Astrocyte of the cerebellum (primary cell): Measurements from ENCODE around the gene GPR55.

Source experiments
- DNase-seq: peaks from one replicate; pipeline ENCODE4 v3.0.0-alpha.2; 2011; ENCODE audit warnings: low read depth
- H3K4me3 ChIP-seq: 2 replicates; pipeline ENCODE4 v1.5.1; 2011; ENCODE audit warnings: mild to moderate bottlenecking, low read depth, low read length, moderate library complexity
- in situ Hi-C: cut with HindIII; loops from 2 replicates; pipeline ENCODE4 v1.10.0; 2017; ENCODE audit warnings: low sequenced_read_pairs
- TF ChIP-seq, protein P1 (sequence below): IDR thresholded peaks from 2 replicates; pipeline ENCODE4 v1.5.1; 2012; ENCODE audit warnings: low read length, low read depth, moderate library complexity, mild to moderate bottlenecking; ENCODE audit errors: missing control alignments

The GPR55 gene

DNA sequence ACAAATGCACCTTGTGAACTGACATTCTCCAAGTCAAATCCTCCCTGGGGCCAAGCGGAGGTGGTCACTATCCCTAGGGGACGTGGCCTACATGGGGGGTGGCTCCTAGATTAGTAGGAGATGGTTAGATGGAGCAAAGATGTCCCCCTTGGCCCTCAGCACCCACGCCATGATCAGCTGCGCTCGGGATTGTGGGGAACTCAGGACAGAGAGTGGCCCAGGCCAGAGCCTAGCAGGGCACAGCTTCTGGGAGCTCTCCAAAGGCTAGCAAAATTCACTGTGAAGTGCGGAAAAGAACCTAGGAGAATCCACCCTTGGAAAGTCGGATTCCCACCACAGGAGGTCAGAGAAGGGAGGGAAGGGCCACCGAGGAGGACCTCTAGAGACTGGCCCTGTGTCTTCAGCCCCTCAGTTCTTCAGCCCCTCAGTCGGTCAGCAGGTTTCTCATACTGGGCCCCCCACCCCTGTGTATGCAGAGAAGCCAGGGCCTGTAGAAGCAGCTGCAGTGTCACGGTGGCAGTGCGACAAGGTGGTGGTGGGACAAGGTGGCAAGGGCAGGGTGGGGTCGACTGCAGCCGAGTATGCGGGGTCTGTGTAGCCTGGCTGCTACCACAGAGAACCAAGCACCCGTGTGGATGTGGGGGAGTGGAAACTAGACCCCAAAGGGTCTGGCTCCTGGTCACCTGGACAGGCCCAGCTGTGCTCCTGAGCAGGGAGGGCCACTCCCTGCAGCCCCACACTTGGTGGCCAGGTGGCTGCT, 18.4 kb downstream of the GPR55 start:
- DNase-seq: no peak
- in situ Hi-C loops: no loop called here
- TF ChIP-seq, protein P1, sequence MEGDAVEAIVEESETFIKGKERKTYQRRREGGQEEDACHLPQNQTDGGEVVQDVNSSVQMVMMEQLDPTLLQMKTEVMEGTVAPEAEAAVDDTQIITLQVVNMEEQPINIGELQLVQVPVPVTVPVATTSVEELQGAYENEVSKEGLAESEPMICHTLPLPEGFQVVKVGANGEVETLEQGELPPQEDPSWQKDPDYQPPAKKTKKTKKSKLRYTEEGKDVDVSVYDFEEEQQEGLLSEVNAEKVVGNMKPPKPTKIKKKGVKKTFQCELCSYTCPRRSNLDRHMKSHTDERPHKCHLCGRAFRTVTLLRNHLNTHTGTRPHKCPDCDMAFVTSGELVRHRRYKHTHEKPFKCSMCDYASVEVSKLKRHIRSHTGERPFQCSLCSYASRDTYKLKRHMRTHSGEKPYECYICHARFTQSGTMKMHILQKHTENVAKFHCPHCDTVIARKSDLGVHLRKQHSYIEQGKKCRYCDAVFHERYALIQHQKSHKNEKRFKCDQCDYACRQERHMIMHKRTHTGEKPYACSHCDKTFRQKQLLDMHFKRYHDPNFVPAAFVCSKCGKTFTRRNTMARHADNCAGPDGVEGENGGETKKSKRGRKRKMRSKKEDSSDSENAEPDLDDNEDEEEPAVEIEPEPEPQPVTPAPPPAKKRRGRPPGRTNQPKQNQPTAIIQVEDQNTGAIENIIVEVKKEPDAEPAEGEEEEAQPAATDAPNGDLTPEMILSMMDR: no peak
- no peak overlapping the region for H3K4me3 ChIP-seq

DNA sequence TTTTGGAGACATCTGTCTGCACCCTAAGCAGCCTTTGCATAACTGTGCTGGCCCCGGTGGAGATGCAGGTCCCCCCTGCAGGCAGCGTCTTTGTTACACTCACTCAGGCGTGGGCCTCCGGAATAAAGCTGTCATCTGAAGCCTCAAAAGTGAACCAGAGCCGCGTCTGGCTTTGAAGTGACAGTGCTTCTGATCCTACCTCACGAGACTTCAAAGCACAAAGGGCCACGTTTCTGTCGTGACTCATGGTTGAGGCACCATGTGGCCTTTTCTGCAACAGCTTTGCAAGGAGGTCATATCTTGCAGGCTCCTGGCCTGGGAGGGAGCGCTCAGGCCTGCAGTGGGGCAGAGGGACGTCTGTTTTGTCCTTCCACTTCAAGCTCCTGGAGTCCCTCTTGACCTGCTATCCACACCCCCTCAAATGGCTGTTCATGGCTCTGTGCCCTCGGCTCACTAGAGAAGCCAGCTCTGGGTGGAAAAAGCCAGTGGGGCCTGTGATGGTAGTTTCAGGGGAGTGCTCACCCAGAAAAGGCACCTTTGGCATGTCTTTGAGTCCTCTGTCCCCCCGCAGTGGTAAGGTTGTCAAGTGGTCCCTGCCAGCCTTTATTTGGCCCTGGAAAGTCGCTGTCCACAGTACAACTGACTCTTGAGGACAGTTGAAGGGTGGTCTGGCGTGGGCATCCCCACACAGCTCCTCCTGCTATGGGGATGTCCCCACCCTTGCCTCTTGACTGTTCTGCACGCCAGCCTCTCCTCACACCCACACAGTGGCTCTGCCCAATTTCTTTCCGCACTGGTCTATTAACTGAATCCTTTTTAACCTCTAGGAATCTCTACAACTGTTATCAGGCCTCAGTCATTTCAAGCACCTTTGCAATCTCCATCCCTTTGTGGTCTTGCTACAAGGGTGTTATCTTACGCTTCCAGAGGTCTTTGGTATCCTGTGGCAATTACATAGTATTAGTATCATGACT, 19.3 kb downstream of the GPR55 start:
- TF ChIP-seq, protein P1: no peak
- no peak for DNase-seq
- in situ Hi-C loops: no loop called here
- H3K4me3 ChIP-seq: no peak overlapping the region

DNA sequence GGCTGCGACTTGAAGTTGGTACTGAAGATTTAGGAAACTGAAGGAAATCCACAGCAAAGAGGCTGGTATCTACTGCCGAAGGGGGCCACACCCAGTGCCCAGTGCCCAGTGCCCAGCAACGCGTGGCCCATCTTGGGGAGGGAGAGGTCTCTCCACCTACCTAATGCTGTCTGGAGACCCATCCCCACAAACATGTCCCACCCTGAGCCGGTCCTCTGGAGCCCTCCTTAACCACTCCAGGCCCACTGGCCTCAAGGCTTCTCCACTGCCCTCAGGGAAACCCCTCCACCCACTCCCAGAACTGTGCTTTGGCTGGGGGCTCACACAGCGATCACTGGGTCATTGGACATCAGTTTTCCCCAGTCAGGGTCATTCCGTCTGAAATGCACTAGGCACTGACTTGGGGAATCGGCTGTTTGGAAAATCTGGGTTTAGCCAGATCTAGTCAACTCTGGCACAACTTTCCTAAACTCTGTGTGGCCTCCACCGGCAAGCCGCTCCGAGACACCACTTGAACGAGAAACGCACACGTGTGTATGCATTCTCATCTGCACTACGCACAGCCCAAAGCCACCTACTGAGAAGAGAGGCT, 20.1 kb downstream of the GPR55 start:
- DNase-seq: no peak
- H3K4me3 ChIP-seq: no peak overlapping the region
- TF ChIP-seq, protein P1: no peak
- in situ Hi-C loops: no loop called here

DNA sequence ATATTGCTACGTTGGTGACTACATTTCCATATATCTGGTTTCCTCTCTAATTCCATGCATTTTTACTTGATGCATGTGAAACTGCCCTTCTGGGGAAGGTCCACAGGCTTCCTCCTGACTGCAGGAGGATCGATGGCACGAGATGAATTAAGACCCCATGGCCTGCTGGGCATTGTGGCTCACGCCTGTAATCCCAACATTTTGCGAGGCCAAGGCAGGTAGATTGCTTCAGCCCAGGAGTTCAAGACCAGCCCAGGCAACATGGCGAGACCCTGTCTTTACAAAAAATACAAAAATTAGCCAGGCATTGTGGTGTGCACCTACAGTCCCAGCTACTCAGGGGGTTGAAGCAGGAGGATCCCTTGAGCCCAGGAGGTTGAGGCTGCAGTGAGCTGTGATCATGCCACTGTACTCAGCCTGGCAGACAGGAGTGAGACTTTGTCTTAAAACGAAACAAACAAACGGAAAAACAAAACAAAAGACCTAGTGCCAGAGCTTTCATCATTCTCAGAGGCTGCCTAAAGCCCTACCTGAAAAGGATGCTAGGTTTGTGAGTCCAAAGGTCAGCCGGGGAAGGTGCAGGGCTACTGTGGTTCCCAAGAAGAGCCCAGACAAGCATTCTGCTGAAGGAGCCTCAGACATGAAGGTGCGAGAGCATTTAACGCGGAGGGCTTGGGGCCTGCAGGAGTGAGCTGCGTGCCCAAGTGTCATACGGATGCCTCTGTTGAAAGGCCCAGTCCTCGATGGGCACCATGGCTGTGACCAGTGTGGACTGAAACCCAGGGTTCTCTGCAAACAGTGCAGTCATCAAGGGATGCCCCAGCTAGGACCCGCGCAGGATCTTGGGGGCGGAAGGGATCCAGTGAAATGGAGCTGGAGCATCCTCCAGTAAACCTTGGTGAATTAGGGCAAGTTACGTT, 21.6 kb downstream of the GPR55 start:
- in situ Hi-C loops: no loop called here
- DNase-seq: no peak
- TF ChIP-seq, protein P1: no peak
- H3K4me3 ChIP-seq: no peak overlapping the region

DNA sequence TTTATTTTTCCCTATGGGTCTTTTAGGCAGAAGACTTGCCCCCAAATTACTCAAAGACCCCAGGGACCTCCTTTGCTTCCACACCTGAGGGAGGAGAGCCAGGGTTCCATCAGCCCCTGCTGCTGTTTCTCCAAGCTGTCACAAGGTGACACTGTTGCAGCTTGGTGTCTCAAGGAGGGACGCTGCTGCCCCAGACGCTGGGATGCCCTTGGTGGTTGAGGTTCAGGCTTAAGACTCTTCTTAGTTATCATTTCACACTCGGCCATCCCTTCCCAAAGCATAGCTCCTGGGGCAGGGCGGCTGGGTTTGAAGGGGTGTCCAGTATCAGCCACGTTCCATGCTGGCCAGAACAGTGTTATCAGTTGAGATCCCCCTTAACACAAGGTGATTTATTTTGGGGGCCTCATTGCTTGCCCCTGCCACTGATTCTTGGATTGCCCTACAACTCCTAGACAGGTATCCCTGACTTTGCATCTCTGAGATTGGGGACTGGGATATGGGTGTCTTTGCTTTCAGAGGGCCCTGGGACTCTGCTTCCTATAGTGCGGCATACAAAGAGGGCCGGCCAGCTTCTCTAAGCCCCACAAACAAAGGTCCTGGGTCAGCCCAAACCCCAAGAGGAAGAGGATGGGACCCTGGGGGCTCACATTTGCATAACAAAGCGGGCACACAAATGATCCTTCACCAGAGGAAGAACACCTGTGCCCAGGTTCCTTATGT, 22.7 kb downstream of the GPR55 start:
- DNase-seq: peak; percentile 55
- in situ Hi-C loops: no loop called here
- TF ChIP-seq, protein P1: peak; percentile 95
- H3K4me3 ChIP-seq: no peak overlapping the region
